K562 (cell line): ENCODE measurements around the gene XPA. TPM values are rescaled to one million over a fixed set of nuclear protein-coding genes. Genes with fewer than 3 reads are reported as not detected.

Source experiments
- ARNT ChIP-seq, 2 experiments: fragments of 450-650 bp; IDR thresholded peaks; 2 replicates each; pipeline ENCODE4 v1.6.1; 2016; ENCODE audit warnings: mild to moderate bottlenecking in 1 of 2
- BRD9 ChIP-seq: fragments of 450-650 bp; IDR thresholded peaks from 2 replicates; pipeline ENCODE4 v1.6.1; 2018; ENCODE audit warnings: low read depth; ENCODE audit not compliant: partially characterized antibody
- CREB5 ChIP-seq: fragments of 250-450 bp; sonication (Bioruptor Pico); IDR thresholded peaks from 2 replicates; pipeline ENCODE4 v1.5.0; 2020; ENCODE audit warnings: mild to moderate bottlenecking
- DIDO1 ChIP-seq: fragments of 450-650 bp; IDR thresholded peaks from 2 replicates; pipeline ENCODE4 v1.6.1; 2016; ENCODE audit warnings: low read depth, missing biosample characterization, missing genetic modification characterization
- ELK3 ChIP-seq: fragments of 450-650 bp; formaldehyde crosslinking; IDR thresholded peaks from 2 replicates; pipeline ENCODE4 v1.4.0; 2020; ENCODE audit warnings: mild to moderate bottlenecking
- HNRNPLL ChIP-seq: fragments of 200-400 bp; formaldehyde crosslinking; IDR thresholded peaks from 2 replicates; pipeline ENCODE4 v1.6.1; 2017; ENCODE audit warnings: low read length, low read depth, mild to moderate bottlenecking; ENCODE audit not compliant: poor library complexity, severe bottlenecking
- KLF16 ChIP-seq: IDR thresholded peaks from 2 replicates; pipeline ENCODE4 v1.6.1; 2016; ENCODE audit warnings: antibody characterized with exemption
- MCM5 ChIP-seq: fragments of 450-650 bp; IDR thresholded peaks from 2 replicates; pipeline ENCODE4 v1.6.1; 2016; ENCODE audit warnings: low read depth
- MCM7 ChIP-seq, 2 experiments: fragments of 450-650 bp; IDR thresholded peaks; 2 replicates each; pipeline ENCODE4 v1.6.1; 2016 to 2018
- NCOA1 ChIP-seq: fragments of 450-650 bp; IDR thresholded peaks from 2 replicates; pipeline ENCODE4 v1.6.1; 2016; ENCODE audit warnings: low read depth
- PKNOX1 ChIP-seq: fragments of 450-650 bp; IDR thresholded peaks from 2 replicates; pipeline ENCODE4 v1.6.1; 2016
- SETDB1 ChIP-seq: IDR thresholded peaks from one replicate; pipeline ENCODE4 v1.6.1; 2012; ENCODE audit warnings: low read length, control low read depth, inconsistent platforms
- polyA plus RNA-seq, 8 experiments: library from polyadenylated mRNA; depleted of rRNA in 4 of 8; stranded (reverse) in 5 of 8; unstranded in 3 of 8; fragments of >200 nt; fragmentation: Nextera tagmentation in 2 of 8; fragmentation: Illumina TruSeq in 1 of 8; extraction: Ambion mirVana in 2 of 8; extraction: Trizol in 1 of 8; gene quantifications; 2 replicates each; pipeline versions ENCODE4 v1.2.1 to v1.2.3, GENCODE V29; 2011 to 2014; ENCODE audit warnings: inconsistent platforms in 1 of 8, missing spikeins in 1 of 8
- total RNA-seq, 7 experiments: library from RNA; depleted of rRNA in 6 of 7; stranded (reverse); fragments of >200 nt in 6 of 7; fragmentation: Illumina TruSeq in 2 of 7; extraction: Trizol in 2 of 7; gene quantifications; 2 replicates each; pipeline versions ENCODE4 v1.2.1 to v1.2.3, GENCODE V29; 2011 to 2021; ENCODE audit warnings: low replicate concordance in 1 of 7
- TF ChIP-seq, protein P1 (sequence below): fragments of 250-450 bp; sonication (Bioruptor Pico); IDR thresholded peaks from 2 replicates; pipeline ENCODE4 v1.8.0; 2022; ENCODE audit warnings: moderate library complexity, mild to moderate bottlenecking, inconsistent platforms
- TF ChIP-seq, protein P2 (sequence below): fragments of 450-650 bp; IDR thresholded peaks from 2 replicates; pipeline ENCODE4 v1.6.1; 2017; ENCODE audit warnings: antibody characterized with exemption, mild to moderate bottlenecking

The XPA gene
- total and polyA plus RNA-seq, 9 of the 15 experiments (the other 6 are each of a cell fraction or from before 2014, with no cell fraction given), result 5.1 to 18.2 (median 14.1) TPM

- TF ChIP-seq ELK3 (CRISPR knock-in tag) (no peak), KLF16 (peak; percentile 1; the same call in 1 of the 2 replicates), HNRNPLL (peak; percentile 97), SETDB1 (no peak), NCOA1 (peak; percentile 65; the same call in 1 of the 2 replicates), DIDO1 (tag) (peak; percentile 43; the same call in 1 of the 2 replicates), MCM7 (IDR thresholded peaks at IDR 0.05) (no peak), BRD9 (no peak), PKNOX1 (peak; percentile 82), ARNT (IDR thresholded peaks at IDR 0.05) (no peak), MCM5 (no peak), CREB5 (CRISPR knock-in tag) (no peak)
- TF ChIP-seq, protein P1, sequence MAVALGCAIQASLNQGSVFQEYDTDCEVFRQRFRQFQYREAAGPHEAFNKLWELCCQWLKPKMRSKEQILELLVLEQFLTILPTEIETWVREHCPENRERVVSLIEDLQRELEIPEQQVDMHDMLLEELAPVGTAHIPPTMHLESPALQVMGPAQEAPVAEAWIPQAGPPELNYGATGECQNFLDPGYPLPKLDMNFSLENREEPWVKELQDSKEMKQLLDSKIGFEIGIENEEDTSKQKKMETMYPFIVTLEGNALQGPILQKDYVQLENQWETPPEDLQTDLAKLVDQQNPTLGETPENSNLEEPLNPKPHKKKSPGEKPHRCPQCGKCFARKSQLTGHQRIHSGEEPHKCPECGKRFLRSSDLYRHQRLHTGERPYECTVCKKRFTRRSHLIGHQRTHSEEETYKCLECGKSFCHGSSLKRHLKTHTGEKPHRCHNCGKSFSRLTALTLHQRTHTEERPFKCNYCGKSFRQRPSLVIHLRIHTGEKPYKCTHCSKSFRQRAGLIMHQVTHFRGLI (CRISPR knock-in tag), result no peak
- TF ChIP-seq, protein P2, sequence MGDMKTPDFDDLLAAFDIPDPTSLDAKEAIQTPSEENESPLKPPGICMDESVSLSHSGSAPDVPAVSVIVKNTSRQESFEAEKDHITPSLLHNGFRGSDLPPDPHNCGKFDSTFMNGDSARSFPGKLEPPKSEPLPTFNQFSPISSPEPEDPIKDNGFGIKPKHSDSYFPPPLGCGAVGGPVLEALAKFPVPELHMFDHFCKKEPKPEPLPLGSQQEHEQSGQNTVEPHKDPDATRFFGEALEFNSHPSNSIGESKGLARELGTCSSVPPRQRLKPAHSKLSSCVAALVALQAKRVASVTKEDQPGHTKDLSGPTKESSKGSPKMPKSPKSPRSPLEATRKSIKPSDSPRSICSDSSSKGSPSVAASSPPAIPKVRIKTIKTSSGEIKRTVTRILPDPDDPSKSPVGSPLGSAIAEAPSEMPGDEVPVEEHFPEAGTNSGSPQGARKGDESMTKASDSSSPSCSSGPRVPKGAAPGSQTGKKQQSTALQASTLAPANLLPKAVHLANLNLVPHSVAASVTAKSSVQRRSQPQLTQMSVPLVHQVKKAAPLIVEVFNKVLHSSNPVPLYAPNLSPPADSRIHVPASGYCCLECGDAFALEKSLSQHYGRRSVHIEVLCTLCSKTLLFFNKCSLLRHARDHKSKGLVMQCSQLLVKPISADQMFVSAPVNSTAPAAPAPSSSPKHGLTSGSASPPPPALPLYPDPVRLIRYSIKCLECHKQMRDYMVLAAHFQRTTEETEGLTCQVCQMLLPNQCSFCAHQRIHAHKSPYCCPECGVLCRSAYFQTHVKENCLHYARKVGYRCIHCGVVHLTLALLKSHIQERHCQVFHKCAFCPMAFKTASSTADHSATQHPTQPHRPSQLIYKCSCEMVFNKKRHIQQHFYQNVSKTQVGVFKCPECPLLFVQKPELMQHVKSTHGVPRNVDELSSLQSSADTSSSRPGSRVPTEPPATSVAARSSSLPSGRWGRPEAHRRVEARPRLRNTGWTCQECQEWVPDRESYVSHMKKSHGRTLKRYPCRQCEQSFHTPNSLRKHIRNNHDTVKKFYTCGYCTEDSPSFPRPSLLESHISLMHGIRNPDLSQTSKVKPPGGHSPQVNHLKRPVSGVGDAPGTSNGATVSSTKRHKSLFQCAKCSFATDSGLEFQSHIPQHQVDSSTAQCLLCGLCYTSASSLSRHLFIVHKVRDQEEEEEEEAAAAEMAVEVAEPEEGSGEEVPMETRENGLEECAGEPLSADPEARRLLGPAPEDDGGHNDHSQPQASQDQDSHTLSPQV, result 0 out of 2 replicates have a peak, but pooled peaks have one; percentile 6
These were observed 63.9 kb downstream of the XPA start, which contains the start of the genes NCBP1 and TSTD2 (continued) for GRCh38 chr9:97632985-97633858.
